GM12878 (cell line): Measurements from ENCODE around the gene MXI1. TPM values are rescaled to one million over a fixed set of nuclear protein-coding genes. Genes with fewer than 3 reads are reported as not detected.

Experiments used
- ATAC-seq: fragments of 200-7000 bp; cut with Tn5 transposase; 3 replicates; pipeline ENCODE4 v1.9.1; 2020; ENCODE audit warnings: mild to moderate bottlenecking, moderate library complexity
- BruUV-seq: library from RNA; stranded (reverse); fragments of 400-500 nt; replicated peaks from 2 replicates; lab custom pipeline; 2021; lab: Mats Ljungman, UMichigan
- CTCF ChIA-PET: fragments of 300-600 bp; sonication (Branson Sonifier 250); formaldehyde crosslinking; extraction: SDS; loops from one replicate; lab custom pipeline; 2021; ENCODE audit warnings: inconsistent platforms; lab: Yijun Ruan, JAX
- POLR2A ChIA-PET: fragments of 350-600 bp; formaldehyde crosslinking; extraction: SDS; loops from one replicate; lab custom pipeline; 2021; ENCODE audit warnings: inconsistent platforms; lab: Charles Lee
- RAD21 ChIA-PET: fragments of 300-600 bp; sonication (Branson Sonifier 250); formaldehyde crosslinking; loops from one replicate; lab custom pipeline; 2023; ENCODE audit warnings: antibody characterized with exemption; ENCODE audit not compliant: unreplicated experiment; lab: Charles Lee
- SMC1A ChIA-PET: fragments of 300-600 bp; sonication (Branson Sonifier 250); formaldehyde crosslinking; loops from one replicate; lab custom pipeline; 2023; ENCODE audit not compliant: unreplicated experiment, uncharacterized antibody; lab: Charles Lee
- DNase-seq: peaks from one replicate; pipeline ENCODE4 v3.0.0-alpha.2; 2011; ENCODE audit warnings: low read depth, low spot score
- FAIRE-seq: peaks from 3 replicates; lab custom pipeline; 2011; peaks lifted over from hg19 to GRCh38; lab: Jason Lieb, UNC
- H2AFZ ChIP-seq: 2 replicates; pipeline ENCODE4 v1.6.0; 2011; ENCODE audit warnings: low read depth, low read length, control low read depth; ENCODE audit not compliant: control insufficient read depth
- H3K27ac ChIP-seq: 2 replicates; pipeline ENCODE4 v1.5.1; 2011; ENCODE audit warnings: control low read depth; ENCODE audit not compliant: control insufficient read depth, insufficient read depth
- H3K27me3 ChIP-seq, 2 experiments: replicated peaks in 1 of 2; 2 replicates each; pipeline versions ENCODE4 v1.6.0 to v1.6.1; 2011; ENCODE audit warnings: low read length in 1 of 2; ENCODE audit not compliant: control insufficient read depth in 2 of 2, insufficient read depth in 2 of 2
- H3K36me3 ChIP-seq, 2 experiments: 2 replicates each; pipeline ENCODE4 v1.5.1; 2011; ENCODE audit warnings: low read length in 1 of 2; ENCODE audit not compliant: control insufficient read depth in 2 of 2, insufficient read depth in 2 of 2
- H3K4me1 ChIP-seq: 2 replicates; pipeline ENCODE4 v1.6.1; 2011; ENCODE audit warnings: mild to moderate bottlenecking, low read length, moderate library complexity, mixed read lengths; ENCODE audit not compliant: control insufficient read depth, insufficient read depth
- H3K4me2 ChIP-seq: 2 replicates; pipeline ENCODE4 v1.6.0; 2011; ENCODE audit warnings: control low read depth; ENCODE audit not compliant: control insufficient read depth, insufficient read depth
- H3K4me3 ChIP-seq: fragments of 200-600 bp; sonication (generic); 2 replicates; pipeline ENCODE4 v1.5.1; 2016
- H3K79me2 ChIP-seq: 2 replicates; pipeline ENCODE4 v1.6.0; 2011; ENCODE audit warnings: low read length; ENCODE audit not compliant: control insufficient read depth, insufficient read depth
- H3K9ac ChIP-seq: 2 replicates; pipeline ENCODE4 v1.8.0; 2011; ENCODE audit warnings: low read length, control low read depth, mixed read lengths; ENCODE audit not compliant: control insufficient read depth, insufficient read depth
- H3K9me3 ChIP-seq: replicated peaks from 3 replicates; pipeline ENCODE4 v1.5.1; 2011; ENCODE audit warnings: mild to moderate bottlenecking, low read length; ENCODE audit not compliant: control insufficient read depth, insufficient read depth
- H4K20me1 ChIP-seq: 2 replicates; pipeline ENCODE4 v1.6.0; 2011; ENCODE audit not compliant: control insufficient read depth, insufficient read depth
- BRCA1 ChIP-seq: IDR thresholded peaks from 2 replicates; pipeline ENCODE4 v1.6.1; 2011; ENCODE audit warnings: low read depth, low read length, improper control_type of control experiment
- CBFB ChIP-seq: IDR thresholded peaks from 2 replicates; pipeline ENCODE4 v1.6.1; 2016; ENCODE audit warnings: antibody characterized with exemption, low read depth
- CREB1 ChIP-seq: IDR thresholded peaks from 2 replicates; pipeline ENCODE4 v1.6.1; 2012; ENCODE audit warnings: low read depth, mild to moderate bottlenecking, inconsistent platforms
- IKZF2 ChIP-seq, 2 experiments: fragments of 450-650 bp; IDR thresholded peaks; 2 replicates each; pipeline ENCODE4 v1.6.1; 2017; ENCODE audit warnings: mild to moderate bottlenecking in 2 of 2, moderate library complexity in 2 of 2
- NKRF ChIP-seq: fragments of 450-650 bp; conservative IDR thresholded peaks from 2 replicates; pipeline ENCODE4 v1.6.1; 2017; ENCODE audit warnings: mild to moderate bottlenecking, moderate library complexity
- PBX3 ChIP-seq: IDR thresholded peaks from 2 replicates; pipeline ENCODE4 v1.6.1; 2011; ENCODE audit warnings: mild to moderate bottlenecking, low read depth, low read length, moderate library complexity; ENCODE audit not compliant: insufficient replicate concordance
- POLR2A ChIP-seq: IDR thresholded peaks from 2 replicates; pipeline ENCODE4 v1.6.1; 2011; ENCODE audit warnings: low read depth, mild to moderate bottlenecking, low read length
- RBBP5 ChIP-seq: fragments of 200-600 bp; sonication (generic); conservative IDR thresholded peaks from 2 replicates; pipeline ENCODE4 v1.6.1; 2016
- RUNX3 ChIP-seq: IDR thresholded peaks from 2 replicates; pipeline ENCODE4 v1.6.1; 2012; ENCODE audit warnings: low read length, inconsistent platforms
- SMAD5 ChIP-seq: IDR thresholded peaks from 2 replicates; pipeline ENCODE4 v1.6.1; 2016; ENCODE audit warnings: antibody characterized with exemption, low read depth
- SMC3 ChIP-seq: IDR thresholded peaks from 2 replicates; pipeline ENCODE4 v1.6.1; 2011; ENCODE audit warnings: low read length, improper control_type of control experiment, borderline replicate concordance
- WGBS: methylation state at CpG from one replicate; pipeline ENCODE4 v1.1.6; 2016; ENCODE audit warnings: low lambda C conversion rate; ENCODE audit not compliant: insufficient replicate concordance, insufficient coverage; ENCODE audit errors: missing lambda C conversion rate; 5-methylcytosine and 5-hydroxymethylcytosine counted together
- in situ Hi-C: fragments of 300-500 bp; cut with MboI; formaldehyde crosslinking; loops from 9 replicates; pipeline ENCODE4 v1.14.3; 2018; ENCODE audit warnings: mixed read lengths
- intact Hi-C: fragments of 100-400 bp; cut with micrococcal nuclease; formaldehyde crosslinking; loops from one replicate; pipeline ENCODE4 v1.14.2; 2022; ENCODE audit not compliant: unreplicated experiment
- polyA plus RNA-seq, 11 experiments: library from polyadenylated mRNA; depleted of rRNA in 4 of 11; unstranded in 6 of 11; stranded (reverse) in 5 of 11; fragments of >200 nt; fragmentation: Nextera tagmentation in 4 of 11; fragmentation: Illumina TruSeq in 1 of 11; extraction: Ambion mirVana in 4 of 11; extraction: Trizol in 1 of 11; gene quantifications; 1 replicate in 1 of 11; 2 replicates in 10 of 11; pipeline versions ENCODE4 v1.2.1 to v1.2.3, GENCODE V29; 2011 to 2016; ENCODE audit warnings: inconsistent platforms in 2 of 11, missing spikeins in 2 of 11, low read depth in 1 of 11
- total RNA-seq, 4 experiments: library from RNA; depleted of rRNA in 3 of 4; stranded (reverse); fragments of >200 nt in 3 of 4; fragmentation: Illumina TruSeq in 1 of 4; extraction: Trizol in 1 of 4; gene quantifications; 2 replicates each; pipeline versions ENCODE4 v1.2.1 to v1.2.3, GENCODE V29; 2013 to 2021
- TF ChIP-seq, protein P1 (sequence below): IDR thresholded peaks from 2 replicates; pipeline ENCODE4 v1.6.1; 2012; ENCODE audit warnings: low read depth, low read length, improper control_type of control experiment
- TF ChIP-seq, protein P2 (sequence below): IDR thresholded peaks from 2 replicates; pipeline ENCODE4 v1.6.1; 2012; ENCODE audit warnings: low read depth, low read length, improper control_type of control experiment
- TF ChIP-seq, protein P3 (sequence below): fragments of 450-650 bp; IDR thresholded peaks from 2 replicates; pipeline ENCODE4 v1.6.1; 2014; ENCODE audit warnings: mild to moderate bottlenecking

Gene MXI1
- total and polyA plus RNA-seq, 10 of the 15 experiments (the other 5 are each of a cell fraction or from before 2014, with no cell fraction given) = 0.23 to 8.0 (median 0.41) TPM

GRCh38 chr10:110304780-110305421, 97.5 kb downstream of the MXI1 start, which contains the start of gene SMNDC1:
Gene SMNDC1 (minus strand): TSS chr10:110304920. CDS start chr10:110303587, 1,333 bp downstream.
- FAIRE-seq = peak; percentile 97
- Histone ChIP-seq H3K4me2 (peak within 1 kb of the TSS; percentile 86), H3K4me3 (peak within 1 kb of the TSS; percentile 81), H2AFZ (peak within 1 kb of the TSS; percentile 89), H4K20me1 (0 out of 2 replicates have a peak, but pooled peaks cover 4% of the 10 kb centered on the region), H3K9me3 (no peaks in the 10 kb centered on the region), H3K36me3 (peaks cover 0 to 14% of the 10 kb centered on the region in 2 experiments; a peak in 1 of 4 replicates), H3K4me1 (peaks cover 7% of the 10 kb centered on the region; the same call in 1 of the 2 replicates), H3K9ac (peak within 1 kb of the TSS; percentile 92), H3K27ac (peak within 1 kb of the TSS; percentile 88), H3K27me3 (no peaks in the 10 kb centered on the region), H3K79me2 (peaks cover 47% of the 10 kb centered on the region)
- in situ Hi-C loops = loop anchor here (10.0 to 25.0 kb wide), 2 partner anchors 370 to 1832 kb away; no protein-coding TSS in a partner anchor
- intact Hi-C loops = loop anchor here (5.0 to 10.0 kb wide), 3 partner anchors 367 to 700 kb away; no protein-coding TSS in a partner anchor
- ChIA-PET CTCF (interaction anchor here (0.8 to 7.0 kb wide), 28 partner anchors 9 to 368 kb away, joined by 3 to 191 read pairs (median 7); partner anchors contain the start of gene SMC3), SMC1A (interaction anchor here (0.6 to 5.4 kb wide), 30 partner anchors 9 to 614 kb away, joined by 3 to 69 read pairs (median 4); partner anchors contain the start of genes BBIP1 and SHOC2), RAD21 (interaction anchor here (0.6 to 6.9 kb wide), 24 partner anchors 9 to 1832 kb away, joined by 3 to 151 read pairs (median 5); partner anchors contain the start of genes BBIP1, SHOC2 and SMC3), POLR2A (interaction anchor here (0.5 to 1.9 kb wide), 20 partner anchors 9 to 560 kb away, joined by 3 to 10 read pairs (median 4); no protein-coding TSS in a partner anchor)
- peak; percentile 91 for ATAC-seq
- under 1% methylated on average over 41 of the region's 42 CpGs for WGBS
- no TSS peak for BruUV-seq
- peak; percentile 89 for DNase-seq
- TF ChIP-seq, protein P1, sequence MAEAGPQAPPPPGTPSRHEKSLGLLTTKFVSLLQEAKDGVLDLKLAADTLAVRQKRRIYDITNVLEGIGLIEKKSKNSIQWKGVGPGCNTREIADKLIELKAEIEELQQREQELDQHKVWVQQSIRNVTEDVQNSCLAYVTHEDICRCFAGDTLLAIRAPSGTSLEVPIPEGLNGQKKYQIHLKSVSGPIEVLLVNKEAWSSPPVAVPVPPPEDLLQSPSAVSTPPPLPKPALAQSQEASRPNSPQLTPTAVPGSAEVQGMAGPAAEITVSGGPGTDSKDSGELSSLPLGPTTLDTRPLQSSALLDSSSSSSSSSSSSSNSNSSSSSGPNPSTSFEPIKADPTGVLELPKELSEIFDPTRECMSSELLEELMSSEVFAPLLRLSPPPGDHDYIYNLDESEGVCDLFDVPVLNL = 0 out of 2 replicates have a peak, but pooled peaks have one; percentile 31
- TF ChIP-seq SMAD5 (peak; percentile 91), RBBP5 (0 out of 2 replicates have a peak, but pooled peaks have one; percentile 6), RUNX3 (0 out of 2 replicates have a peak, but pooled peaks have one; percentile 6), POLR2A (peak; percentile 88), PBX3 (peak; percentile 39), BRCA1 (peak; percentile 87), CBFB (peak; percentile 85), SMC3 (no peak), CREB1 (peak; percentile 88), IKZF2 (IDR thresholded peaks at IDR 0.05) (peak; percentile 81 to 86), NKRF (no peak)
- TF ChIP-seq, protein P2, sequence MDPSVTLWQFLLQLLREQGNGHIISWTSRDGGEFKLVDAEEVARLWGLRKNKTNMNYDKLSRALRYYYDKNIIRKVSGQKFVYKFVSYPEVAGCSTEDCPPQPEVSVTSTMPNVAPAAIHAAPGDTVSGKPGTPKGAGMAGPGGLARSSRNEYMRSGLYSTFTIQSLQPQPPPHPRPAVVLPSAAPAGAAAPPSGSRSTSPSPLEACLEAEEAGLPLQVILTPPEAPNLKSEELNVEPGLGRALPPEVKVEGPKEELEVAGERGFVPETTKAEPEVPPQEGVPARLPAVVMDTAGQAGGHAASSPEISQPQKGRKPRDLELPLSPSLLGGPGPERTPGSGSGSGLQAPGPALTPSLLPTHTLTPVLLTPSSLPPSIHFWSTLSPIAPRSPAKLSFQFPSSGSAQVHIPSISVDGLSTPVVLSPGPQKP = 0 out of 2 replicates have a peak, but pooled peaks have one; percentile 18
- TF ChIP-seq, protein P3, sequence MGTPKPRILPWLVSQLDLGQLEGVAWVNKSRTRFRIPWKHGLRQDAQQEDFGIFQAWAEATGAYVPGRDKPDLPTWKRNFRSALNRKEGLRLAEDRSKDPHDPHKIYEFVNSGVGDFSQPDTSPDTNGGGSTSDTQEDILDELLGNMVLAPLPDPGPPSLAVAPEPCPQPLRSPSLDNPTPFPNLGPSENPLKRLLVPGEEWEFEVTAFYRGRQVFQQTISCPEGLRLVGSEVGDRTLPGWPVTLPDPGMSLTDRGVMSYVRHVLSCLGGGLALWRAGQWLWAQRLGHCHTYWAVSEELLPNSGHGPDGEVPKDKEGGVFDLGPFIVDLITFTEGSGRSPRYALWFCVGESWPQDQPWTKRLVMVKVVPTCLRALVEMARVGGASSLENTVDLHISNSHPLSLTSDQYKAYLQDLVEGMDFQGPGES = no peak
